ENCODE data around the gene OSER1. TPM values are rescaled to one million over a fixed set of nuclear protein-coding genes. Genes with fewer than 3 reads are reported as not detected.

OSER1 gene
- total RNA-seq, 1 experiment from 2014 or later = 24.3 TPM

DNA sequence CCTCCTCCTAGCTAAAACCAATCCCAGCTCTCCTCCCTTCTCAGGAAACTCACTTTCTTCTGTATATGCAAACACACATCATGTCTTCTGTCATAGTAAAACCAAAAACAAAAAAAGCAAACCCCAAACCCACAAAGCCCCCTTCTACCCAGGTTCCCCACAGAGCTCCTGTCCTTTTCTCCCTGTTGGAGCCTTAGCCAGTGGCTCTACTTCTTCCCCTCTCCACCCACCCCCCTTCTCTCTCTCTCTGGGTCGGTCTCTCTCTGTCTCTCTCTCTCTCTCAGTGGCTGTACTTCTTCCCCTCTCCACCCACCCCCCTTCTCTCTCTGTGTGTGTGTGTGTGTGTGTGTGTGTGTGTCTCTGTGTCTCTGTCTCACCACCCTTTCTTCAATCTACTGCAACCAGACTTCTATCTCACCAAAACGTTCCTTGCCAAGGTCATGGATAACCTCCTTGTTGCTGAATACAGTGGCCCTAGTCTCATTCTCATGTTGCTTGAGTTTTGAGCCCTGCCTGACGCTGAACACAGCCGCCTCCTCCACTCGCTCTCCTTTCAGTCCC, 8.7 kb upstream of the OSER1 start:
- no peak for DNase-seq (ENCODE audit: low spot score)
- peak overlapping the region; percentile 74 for H3K27ac Mint-ChIP-seq
- no peak for ATAC-seq
- H3K36me3 Mint-ChIP-seq = no peaks in the 10 kb centered on the region
- H3K4me3 Mint-ChIP-seq = no peak overlapping the region
- no peaks in the 10 kb centered on the region for H3K9me3 Mint-ChIP-seq
- peaks cover 24% of the 10 kb centered on the region for H3K4me1 Mint-ChIP-seq
- no peaks in the 10 kb centered on the region for H3K27me3 Mint-ChIP-seq (ENCODE audit: low read depth)
- ChIA-PET POLR2A (interaction anchor here (0.9 kb wide), 1 partner anchor 9 kb away, joined by 4 read pairs; the partner anchor contains the start of gene OSER1), CTCF (interaction anchor here (0.9 to 5.2 kb wide), 9 partner anchors 12 to 252 kb away, joined by 3 to 85 read pairs (median 24); partner anchors contain the start of genes FITM2 and GDAP1L1)
- no peak for TF ChIP-seq ZNF512 (CRISPR knock-in tag; IDR thresholded peaks at IDR 0.05; ENCODE audit: borderline replicate concordance)
- no peak for TF ChIP-seq ZNF121 (CRISPR knock-in tag; IDR thresholded peaks at IDR 0.05)
- no peak for TF ChIP-seq ZNF425 (CRISPR knock-in tag; conservative IDR thresholded peaks at IDR 0.05)
- TF ChIP-seq, protein P1, sequence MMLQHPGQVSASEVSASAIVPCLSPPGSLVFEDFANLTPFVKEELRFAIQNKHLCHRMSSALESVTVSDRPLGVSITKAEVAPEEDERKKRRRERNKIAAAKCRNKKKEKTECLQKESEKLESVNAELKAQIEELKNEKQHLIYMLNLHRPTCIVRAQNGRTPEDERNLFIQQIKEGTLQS (CRISPR knock-in tag; conservative IDR thresholded peaks at IDR 0.05) = no peak
- TF ChIP-seq ERG (CRISPR knock-in tag; IDR thresholded peaks at IDR 0.05) = no peak
- TF ChIP-seq JUN (CRISPR knock-in tag; IDR thresholded peaks at IDR 0.05) = no peak
- no peak for TF ChIP-seq OVOL2 (CRISPR knock-in tag; IDR thresholded peaks at IDR 0.05; ENCODE audit: borderline replicate concordance)
- TF ChIP-seq TP53 (CRISPR knock-in tag; IDR thresholded peaks at IDR 0.05) = no peak
- TF ChIP-seq SMAD3 (CRISPR knock-in tag; IDR thresholded peaks at IDR 0.05; ENCODE audit: borderline replicate concordance) = no peak
- no peak for TF ChIP-seq ZMAT4 (CRISPR knock-in tag; IDR thresholded peaks at IDR 0.05)
- no peak for TF ChIP-seq EMX1 (CRISPR knock-in tag; IDR thresholded peaks at IDR 0.05)
- no peak for TF ChIP-seq SMAD4 (CRISPR knock-in tag; IDR thresholded peaks at IDR 0.05)
- TF ChIP-seq, protein P2, sequence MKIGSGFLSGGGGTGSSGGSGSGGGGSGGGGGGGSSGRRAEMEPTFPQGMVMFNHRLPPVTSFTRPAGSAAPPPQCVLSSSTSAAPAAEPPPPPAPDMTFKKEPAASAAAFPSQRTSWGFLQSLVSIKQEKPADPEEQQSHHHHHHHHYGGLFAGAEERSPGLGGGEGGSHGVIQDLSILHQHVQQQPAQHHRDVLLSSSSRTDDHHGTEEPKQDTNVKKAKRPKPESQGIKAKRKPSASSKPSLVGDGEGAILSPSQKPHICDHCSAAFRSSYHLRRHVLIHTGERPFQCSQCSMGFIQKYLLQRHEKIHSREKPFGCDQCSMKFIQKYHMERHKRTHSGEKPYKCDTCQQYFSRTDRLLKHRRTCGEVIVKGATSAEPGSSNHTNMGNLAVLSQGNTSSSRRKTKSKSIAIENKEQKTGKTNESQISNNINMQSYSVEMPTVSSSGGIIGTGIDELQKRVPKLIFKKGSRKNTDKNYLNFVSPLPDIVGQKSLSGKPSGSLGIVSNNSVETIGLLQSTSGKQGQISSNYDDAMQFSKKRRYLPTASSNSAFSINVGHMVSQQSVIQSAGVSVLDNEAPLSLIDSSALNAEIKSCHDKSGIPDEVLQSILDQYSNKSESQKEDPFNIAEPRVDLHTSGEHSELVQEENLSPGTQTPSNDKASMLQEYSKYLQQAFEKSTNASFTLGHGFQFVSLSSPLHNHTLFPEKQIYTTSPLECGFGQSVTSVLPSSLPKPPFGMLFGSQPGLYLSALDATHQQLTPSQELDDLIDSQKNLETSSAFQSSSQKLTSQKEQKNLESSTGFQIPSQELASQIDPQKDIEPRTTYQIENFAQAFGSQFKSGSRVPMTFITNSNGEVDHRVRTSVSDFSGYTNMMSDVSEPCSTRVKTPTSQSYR (CRISPR knock-in tag; IDR thresholded peaks at IDR 0.05) = no peak
- no peak for TF ChIP-seq MYBL2 (CRISPR knock-in tag; IDR thresholded peaks at IDR 0.05)
- TF ChIP-seq NR2C2 (CRISPR knock-in tag; IDR thresholded peaks at IDR 0.05) = no peak

DNA sequence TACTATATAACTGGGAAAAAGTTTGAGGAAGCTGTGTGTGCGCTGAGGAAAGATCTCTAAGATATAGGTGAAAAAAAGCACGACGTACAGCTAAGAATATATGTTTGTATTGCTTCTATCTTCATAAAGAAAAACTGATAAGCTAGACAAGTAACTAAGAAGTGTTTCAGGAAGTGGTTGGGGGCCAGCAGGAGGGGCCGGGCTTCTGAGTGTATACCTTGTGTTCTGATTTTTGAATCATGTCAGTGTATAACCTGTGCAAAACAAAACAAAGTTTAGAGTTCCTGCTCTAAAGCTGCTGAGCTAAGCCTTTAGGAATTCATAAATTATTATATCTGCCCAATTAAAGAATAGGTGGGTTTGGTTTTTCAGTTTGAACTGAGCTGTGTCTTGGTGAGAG, 7.9 kb upstream of the OSER1 start:
- H3K36me3 Mint-ChIP-seq = no peaks in the 10 kb centered on the region
- CTCF ChIA-PET = interaction anchor here (0.9 to 5.2 kb wide), 15 partner anchors 13 to 257 kb away, joined by 3 to 85 read pairs (median 12); partner anchors contain the start of genes FITM2, GDAP1L1 and TTPAL
- H3K4me3 Mint-ChIP-seq = no peak overlapping the region
- no peaks in the 10 kb centered on the region for H3K27me3 Mint-ChIP-seq (ENCODE audit: low read depth)
- ATAC-seq (no peak), DNase-seq (ENCODE audit: low spot score) (no peak)
- peaks cover 28% of the 10 kb centered on the region for H3K4me1 Mint-ChIP-seq
- POLR2A ChIA-PET = interaction anchor here (0.9 kb wide), 1 partner anchor 8 kb away, joined by 4 read pairs; the partner anchor contains the start of gene OSER1
- H3K27ac Mint-ChIP-seq = no peak overlapping the region
- H3K9me3 Mint-ChIP-seq = no peaks in the 10 kb centered on the region
- no peak for TF ChIP-seq ARID4B (CRISPR knock-in tag; IDR thresholded peaks at IDR 0.05; ENCODE audit: borderline replicate concordance)
- TF ChIP-seq GTF2I (CRISPR knock-in tag; conservative IDR thresholded peaks at IDR 0.05) = no peak
- TF ChIP-seq, protein P3, sequence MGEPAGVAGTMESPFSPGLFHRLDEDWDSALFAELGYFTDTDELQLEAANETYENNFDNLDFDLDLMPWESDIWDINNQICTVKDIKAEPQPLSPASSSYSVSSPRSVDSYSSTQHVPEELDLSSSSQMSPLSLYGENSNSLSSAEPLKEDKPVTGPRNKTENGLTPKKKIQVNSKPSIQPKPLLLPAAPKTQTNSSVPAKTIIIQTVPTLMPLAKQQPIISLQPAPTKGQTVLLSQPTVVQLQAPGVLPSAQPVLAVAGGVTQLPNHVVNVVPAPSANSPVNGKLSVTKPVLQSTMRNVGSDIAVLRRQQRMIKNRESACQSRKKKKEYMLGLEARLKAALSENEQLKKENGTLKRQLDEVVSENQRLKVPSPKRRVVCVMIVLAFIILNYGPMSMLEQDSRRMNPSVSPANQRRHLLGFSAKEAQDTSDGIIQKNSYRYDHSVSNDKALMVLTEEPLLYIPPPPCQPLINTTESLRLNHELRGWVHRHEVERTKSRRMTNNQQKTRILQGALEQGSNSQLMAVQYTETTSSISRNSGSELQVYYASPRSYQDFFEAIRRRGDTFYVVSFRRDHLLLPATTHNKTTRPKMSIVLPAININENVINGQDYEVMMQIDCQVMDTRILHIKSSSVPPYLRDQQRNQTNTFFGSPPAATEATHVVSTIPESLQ (CRISPR knock-in tag; IDR thresholded peaks at IDR 0.05) = no peak
- TF ChIP-seq HMGA2 (CRISPR knock-in tag; IDR thresholded peaks at IDR 0.05) = no peak
